ENCODE results near the gene KRTAP1-5. TPM values are rescaled to one million over a fixed set of nuclear protein-coding genes. Genes with fewer than 3 reads are reported as not detected.

KRTAP1-5 gene
- total RNA-seq, 1 donor from 2014 or later = not detected

DNA sequence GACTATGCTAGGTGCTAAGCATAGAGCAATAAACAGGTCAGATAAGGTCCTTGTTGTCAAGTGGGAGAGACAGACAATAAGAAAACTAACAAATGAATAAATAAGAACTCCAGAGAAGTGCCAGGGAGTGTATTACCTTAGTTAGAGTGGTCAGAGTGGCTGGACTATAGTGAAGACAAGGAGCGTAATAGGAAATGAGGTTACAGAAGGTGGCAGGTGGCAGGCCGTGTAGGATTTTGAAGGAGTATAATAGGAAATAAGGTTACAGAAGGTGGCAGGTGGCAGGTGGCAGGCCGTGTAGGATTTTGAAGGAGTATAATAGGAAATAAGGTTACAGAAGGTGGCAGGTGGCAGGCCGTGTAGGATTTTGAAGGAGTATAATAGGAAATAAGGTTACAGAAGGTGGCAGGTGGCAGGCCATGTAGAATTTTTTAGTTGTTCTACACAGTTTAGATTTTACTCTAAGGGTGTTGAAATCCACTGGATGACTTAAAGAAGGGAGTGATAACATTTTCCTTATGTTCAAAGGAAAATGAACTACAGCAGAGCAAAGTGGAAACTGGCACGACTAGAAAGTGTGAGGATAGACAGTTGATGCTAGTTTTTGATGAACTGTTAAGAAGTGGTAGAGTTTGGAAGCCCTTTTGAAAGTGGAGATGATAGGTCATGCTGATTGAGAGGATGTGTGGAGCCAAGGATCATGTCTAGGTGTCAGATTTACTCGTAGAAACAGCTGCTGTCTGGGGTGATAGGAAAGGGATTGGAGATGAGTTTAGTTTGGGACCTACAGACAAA lies 14.5 kb downstream of the KRTAP1-5 start:
- H3K9me3 ChIP-seq = no peaks in the 10 kb centered on the region
- ATAC-seq = no peak
- H3K4me1 ChIP-seq = no peaks in the 10 kb centered on the region
- no peak overlapping the region for H3K27ac ChIP-seq
- no peak for TF ChIP-seq CTCF (IDR thresholded peaks at IDR 0.05)
- intact Hi-C loops (cut with DNase I) = no loop called here
- no peak for DNase-seq
- no peaks in the 10 kb centered on the region for H3K27me3 ChIP-seq
- H3K36me3 ChIP-seq = no peaks in the 10 kb centered on the region
- no peak overlapping the region for H3K4me3 ChIP-seq

- H3K4me1 ChIP-seq = no peaks in the 10 kb centered on the region
- ATAC-seq (no peak), DNase-seq (no peak)
- no peaks in the 10 kb centered on the region for H3K27me3 ChIP-seq
- no peak for TF ChIP-seq CTCF (IDR thresholded peaks at IDR 0.05)
- H3K4me3 ChIP-seq = no peak overlapping the region
- intact Hi-C loops (cut with DNase I) = no loop called here
- H3K9me3 ChIP-seq = no peaks in the 10 kb centered on the region
- H3K27ac ChIP-seq = no peak overlapping the region
- no peaks in the 10 kb centered on the region for H3K36me3 ChIP-seq
Observed at GRCh38 chr17:41010441-41010840, 16.6 kb downstream of the KRTAP1-5 start.

DNA sequence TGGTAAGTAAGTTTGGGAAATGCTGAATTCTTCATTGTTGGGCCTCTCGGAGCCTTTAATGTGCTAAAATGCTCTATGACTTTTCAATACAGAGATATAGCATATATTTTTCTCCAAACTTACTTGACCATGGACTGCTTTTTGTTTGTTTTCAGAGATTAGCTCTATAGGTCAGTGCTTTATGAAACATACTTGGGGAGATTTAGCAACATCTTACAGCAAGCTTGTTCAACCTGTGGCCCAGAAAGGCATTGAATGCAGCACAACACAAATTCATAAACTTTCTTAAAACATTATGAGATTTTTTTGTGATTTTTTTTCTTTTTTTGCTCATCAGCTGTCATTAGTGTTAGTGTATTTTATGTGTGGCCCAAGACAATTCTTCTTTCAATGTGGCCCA lies 17.1 kb downstream of the KRTAP1-5 start:
- Histone ChIP-seq H3K4me3 (no peak overlapping the region), H3K27ac (no peak overlapping the region), H3K27me3 (no peaks in the 10 kb centered on the region), H3K9me3 (no peaks in the 10 kb centered on the region), H3K36me3 (no peaks in the 10 kb centered on the region), H3K4me1 (no peaks in the 10 kb centered on the region)
- ATAC-seq = no peak
- no peak for DNase-seq
- intact Hi-C loops (cut with DNase I) = no loop called here
- TF ChIP-seq CTCF (IDR thresholded peaks at IDR 0.05) = no peak

- no peak for DNase-seq
- peak; percentile 69 for ATAC-seq
Observed at GRCh38 chr17:41009301-41009760, 17.7 kb downstream of the KRTAP1-5 start.

GRCh38 chr17:41008811-41009210 lies 18.2 kb downstream of the KRTAP1-5 start, which contains the start of gene KRTAP3-1:
Gene KRTAP3-1 (minus strand): TSS chr17:41009128. CDS start chr17:41009074, 54 bp downstream.
- no peaks in the 10 kb centered on the region for H3K27me3 ChIP-seq
- H3K4me1 ChIP-seq = no peaks in the 10 kb centered on the region
- DNase-seq (peak; percentile 49), ATAC-seq (no peak)
- no peaks in the 10 kb centered on the region for H3K9me3 ChIP-seq
- H3K27ac ChIP-seq = no peak within 1 kb of the TSS
- no peaks in the 10 kb centered on the region for H3K36me3 ChIP-seq
- TF ChIP-seq CTCF (IDR thresholded peaks at IDR 0.05) = no peak
- no peak within 1 kb of the TSS for H3K4me3 ChIP-seq
- intact Hi-C loops (cut with DNase I) = no loop called here

More at GRCh38 chr17:41009301-41009760, 17.7 kb downstream of the KRTAP1-5 start:
- H3K27me3 ChIP-seq = no peaks in the 10 kb centered on the region
- H3K36me3 ChIP-seq = no peaks in the 10 kb centered on the region
- H3K27ac ChIP-seq = no peak overlapping the region
- H3K9me3 ChIP-seq = no peaks in the 10 kb centered on the region
- intact Hi-C loops (cut with DNase I) = no loop called here
- TF ChIP-seq CTCF (IDR thresholded peaks at IDR 0.05) = no peak
- H3K4me3 ChIP-seq = no peak overlapping the region
- H3K4me1 ChIP-seq = no peaks in the 10 kb centered on the region

Data from upper lobe of right lung (tissue), 1 donor.